Heart left ventricle (tissue), 16 donors: ENCODE data around the gene SPART. TPM values are rescaled to one million over a fixed set of nuclear protein-coding genes. Genes with fewer than 3 reads are reported as not detected.

ENCODE experiments used
- ATAC-seq, 4 donors: fragments of 200-7000 bp; cut with Tn5 transposase; one replicate each; pipeline ENCODE4 v1.9.1; 2020 to 2022; ENCODE audit warnings: moderate library complexity in 4 of 4, mild to moderate bottlenecking in 3 of 4, moderate number of reproducible peaks in 1 of 4
- DNase-seq, 5 donors: peaks; one replicate each; pipeline ENCODE4 v3.0.0-alpha.2; 2020
- H3K27ac ChIP-seq, 12 donors: fragments of 200-600 bp; sonication (generic) in 4 of 12; one replicate each; pipeline versions ENCODE4 v1.5.0 to v1.8.0; 2016 to 2022; ENCODE audit warnings: mild to moderate bottlenecking in 2 of 12
- H3K27me3 ChIP-seq, 9 donors: fragments of 200-600 bp; sonication (generic) in 2 of 9; one replicate each; pipeline versions ENCODE4 v1.5.1 to v1.8.0; 2016 to 2022; ENCODE audit warnings: mild to moderate bottlenecking in 3 of 9
- H3K36me3 ChIP-seq, 9 donors: fragments of 200-600 bp; sonication (generic) in 2 of 9; one replicate each; pipeline versions ENCODE4 v1.5.0 to v1.8.0; 2018 to 2022; ENCODE audit warnings: mild to moderate bottlenecking in 2 of 9
- H3K4me1 ChIP-seq, 12 donors: fragments of 200-600 bp; sonication (generic) in 4 of 12; one replicate each; pipeline versions ENCODE4 v1.5.0 to v1.8.0; 2016 to 2022; ENCODE audit warnings: mild to moderate bottlenecking in 3 of 12
- H3K4me3 ChIP-seq, 12 donors: fragments of 200-600 bp; sonication (generic) in 4 of 12; one replicate each; pipeline versions ENCODE4 v1.5.0 to v1.8.0; 2017 to 2022; ENCODE audit warnings: mild to moderate bottlenecking in 9 of 12, moderate library complexity in 4 of 12
- H3K9me3 ChIP-seq, 12 donors: fragments of 200-600 bp; sonication (generic) in 4 of 12; one replicate each; pipeline versions ENCODE4 v1.5.0 to v1.8.0; 2016 to 2022; ENCODE audit warnings: mild to moderate bottlenecking in 1 of 12
- CTCF ChIP-seq, 12 donors: fragments of 200-600 bp; sonication (generic) in 4 of 12; IDR thresholded peaks; one replicate each; pipeline versions ENCODE4 v1.5.0 to v1.8.0; 2018 to 2022; ENCODE audit warnings: antibody characterized with exemption in 12 of 12, mild to moderate bottlenecking in 5 of 12
- POLR2A ChIP-seq, 2 donors: fragments of 450-650 bp; IDR thresholded peaks; one replicate each; pipeline ENCODE4 v1.6.1; 2017; ENCODE audit warnings: antibody characterized with exemption in 2 of 2, mild to moderate bottlenecking in 2 of 2, moderate library complexity in 2 of 2
- WGBS, 4 donors: extraction: QIAGEN DNeasy Blood & Tissue Kit in 2 of 4; methylation state at CpG; one replicate each; pipeline versions ENCODE4 v1.1.5 to v1.1.7; 2013 to 2018; 5-methylcytosine and 5-hydroxymethylcytosine counted together
- intact Hi-C, 10 donors: fragments of 100-400 bp; cut with DNase I; formaldehyde crosslinking; loops; one replicate each; pipeline versions ENCODE4 v1.11.1 to v1.14.2; 2022
- polyA plus RNA-seq, 2 donors: library from polyadenylated mRNA; stranded (reverse); fragments of 200-250 nt; gene quantifications; one replicate each; pipeline ENCODE4 v1.2.3, GENCODE V29; 2013
- total RNA-seq, 9 donors: library from RNA; depleted of rRNA in 2 of 9; stranded (reverse); fragments of >200 nt in 2 of 9; fragmentation: NEBNext Ultra II Directional in 3 of 9; extraction: Animal tissue kit (Norgen Biotek cat#: 25700) in 3 of 9; gene quantifications; one replicate each; pipeline versions ENCODE4 v1.1.0 to v1.2.4, GENCODE V29; 2016 to 2023
- donor health status: ischemic (EF 13 %, LVEDD 7.1; RV severe dilation, severe dysfunction).
- donor health status: healthy with polysubstance abuse.
- donor health status: DM: no; HTN: yes; CAD: no.
- donor health status: DM: no; HTN: no; CAD: no.
- donor health status: ischemic (EF 25% LVEDD 6.9; RV normal size, moderate dysfunction).
- donor health status: ischemic (EF 25% LVEDD 5.7; RV mildly dilated, moderate dysfunction).
- donor health status: healthy.
- donor health status: DM: yes; HTN: yes; CAD: no.
- donor health status: ischemic (EF 35%, LVEDD 5.7; RV mildly dilated, moderate dysfunction).
- donor health status: nonischemic (EF 11% LVEDD 7.7; RV severe dilation, severe dysfunction).
- donor health status: DM: yes; HTN: yes; CAD: no.
- donor health status: PGD.
- donor health status: ischemic (EF 29% LVEDD 5.4; RV normal size, mild dysfunction).
- donor health status: nonischemic (EF 23%, LVEDD 6.1; RV moderate dilation, normal function).

The SPART gene
- total and polyA plus RNA-seq, 11 donors: 12.5 to 41.5 (median 34.2) TPM

DNA sequence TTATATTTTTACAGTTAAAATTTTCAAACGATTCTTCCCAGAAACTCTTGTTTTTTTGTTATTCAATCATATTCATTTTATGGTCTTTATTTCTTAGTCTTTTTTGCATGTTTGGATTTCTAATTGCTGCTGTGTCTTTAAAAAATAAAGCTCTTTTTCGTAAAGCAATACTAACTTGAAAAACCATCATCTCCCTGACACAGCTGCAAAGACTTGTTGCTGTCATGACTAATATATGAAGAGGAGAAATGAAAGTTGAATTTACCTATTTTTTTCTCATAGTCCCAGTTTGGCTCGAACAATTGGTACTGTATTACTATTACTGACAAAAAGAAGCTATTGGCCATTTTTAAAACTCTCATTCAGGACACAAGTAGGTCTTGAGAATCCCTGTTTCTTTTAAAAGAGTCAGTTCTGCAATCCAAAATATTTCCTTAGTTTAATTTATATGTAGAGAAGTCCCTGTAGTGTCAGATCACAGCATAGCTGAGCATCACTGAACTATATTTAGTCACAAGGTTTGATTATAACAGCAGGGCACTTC, 12.1 kb upstream of the SPART start:
- TF ChIP-seq POLR2A (IDR thresholded peaks at IDR 0.05): no peak
- TF ChIP-seq CTCF (IDR thresholded peaks at IDR 0.05): no peak
- H3K36me3 ChIP-seq: no peaks in the 10 kb centered on the region
- ATAC-seq (no peak), DNase-seq (no peak)
- H3K4me3 ChIP-seq: no peak overlapping the region
- WGBS, 4 donors: 66 to 80% (median 74%) methylated on average over 3 of the region's 3 CpGs
- intact Hi-C loops: no loop called here
- peaks cover 0 to 10% (median 0%) of the 10 kb centered on the region in 12 donors for H3K4me1 ChIP-seq
- no peaks in the 10 kb centered on the region for H3K27me3 ChIP-seq
- H3K9me3 ChIP-seq: no peaks in the 10 kb centered on the region
- peak overlapping the region in 2 of 12 donors; percentile 7 to 36 for H3K27ac ChIP-seq

- H3K4me1 ChIP-seq: peaks cover 0 to 10% (median 0%) of the 10 kb centered on the region in 12 donors
- intact Hi-C loops: no loop called here
- no peak for TF ChIP-seq CTCF (IDR thresholded peaks at IDR 0.05)
- H3K27me3 ChIP-seq: no peaks in the 10 kb centered on the region
- DNase-seq: no peak
- no peaks in the 10 kb centered on the region for H3K36me3 ChIP-seq
- H3K4me3 ChIP-seq: no peak overlapping the region
- peak overlapping the region in 3 of 12 donors; percentile 7 to 46 (median 19) for H3K27ac ChIP-seq
- 61 to 83% (median 82%) methylated on average over 3 of the region's 3 CpGs for WGBS, 4 donors
- ATAC-seq: peak in 2 of 4 donors; percentile 35 to 42
- H3K9me3 ChIP-seq: no peaks in the 10 kb centered on the region
Measured at GRCh38 chr13:36357692-36358091, 11.5 kb upstream of the SPART start.

DNA sequence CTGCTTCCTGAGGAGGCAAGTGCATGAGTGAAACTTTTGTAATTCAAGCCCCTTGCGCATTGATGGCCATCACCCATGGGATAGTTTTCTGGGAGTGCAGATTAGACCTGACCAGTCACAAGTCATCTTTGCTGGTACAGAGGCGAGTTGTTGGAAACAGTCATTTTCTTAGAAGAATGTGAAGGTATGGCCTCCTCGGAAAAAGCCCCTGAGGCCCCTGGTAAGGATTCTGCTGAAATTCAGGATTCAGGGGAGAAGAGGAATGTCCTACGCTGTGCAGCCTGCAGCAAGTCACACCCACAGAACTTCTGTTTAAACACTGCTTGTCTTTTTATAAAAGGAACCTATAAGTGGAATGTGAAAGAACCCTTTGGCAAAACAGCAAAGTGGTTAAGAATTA, 11.0 kb upstream of the SPART start:
- TF ChIP-seq CTCF (IDR thresholded peaks at IDR 0.05) (no peak), POLR2A (IDR thresholded peaks at IDR 0.05) (no peak)
- Histone ChIP-seq H3K36me3 (no peaks in the 10 kb centered on the region), H3K4me3 (no peak overlapping the region), H3K4me1 (peaks cover 0 to 10% (median 0%) of the 10 kb centered on the region in 12 donors), H3K9me3 (no peaks in the 10 kb centered on the region), H3K27me3 (no peaks in the 10 kb centered on the region), H3K27ac (peak overlapping the region in 2 of 12 donors; percentile 19 to 46)
- 77 to 97% (median 81%) methylated on average over 4 of the region's 4 CpGs for WGBS, 4 donors
- intact Hi-C loops: no loop called here
- ATAC-seq (no peak), DNase-seq (no peak)

DNA sequence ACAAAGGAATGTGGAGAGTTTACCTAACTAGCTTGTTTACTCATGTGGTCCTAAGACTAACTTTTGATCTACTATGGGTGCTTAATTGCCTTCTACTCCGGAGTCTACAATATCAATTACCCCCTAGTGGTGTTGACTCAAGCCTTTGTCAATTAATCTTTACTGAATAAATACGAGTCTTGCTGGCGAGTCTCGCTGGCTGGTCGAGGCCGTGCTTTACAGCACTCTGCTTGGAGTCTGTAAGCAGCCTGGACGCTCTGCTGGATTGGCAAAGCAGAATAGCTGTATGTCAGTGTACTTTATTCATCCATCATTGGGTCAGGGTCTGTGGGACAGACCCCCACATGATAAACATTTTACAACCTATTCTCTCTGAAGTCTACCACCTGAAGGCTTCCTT, 9.9 kb upstream of the SPART start:
- Histone ChIP-seq H3K27ac (no peak overlapping the region), H3K4me3 (no peak overlapping the region), H3K36me3 (no peaks in the 10 kb centered on the region), H3K4me1 (peaks cover 0 to 10% (median 0%) of the 10 kb centered on the region in 12 donors), H3K9me3 (no peaks in the 10 kb centered on the region), H3K27me3 (no peaks in the 10 kb centered on the region)
- TF ChIP-seq CTCF (IDR thresholded peaks at IDR 0.05): no peak
- TF ChIP-seq POLR2A (IDR thresholded peaks at IDR 0.05): no peak
- WGBS, 4 donors: 92 to 96% (median 95%) methylated on average over 7 of the region's 7 CpGs
- DNase-seq (no peak), ATAC-seq (no peak)
- intact Hi-C loops: no loop called here
